Osteoblast (primary cell): ENCODE measurements around the gene CASP9. TPM values are rescaled to one million over a fixed set of nuclear protein-coding genes. Genes with fewer than 3 reads are reported as not detected.
A peak's percentile ranks its signal among the peaks of the same experiment; 100 is the strongest.
"Not testable (repeated sequence)": the region's sequence is repeated elsewhere in the genome, so short reads cannot be mapped to it uniquely, and the experiment has no call there.

Experiments used
- DNase-seq: peaks from one replicate; pipeline ENCODE4 v3.0.0; 2011; ENCODE audit warnings: low spot score, mixed read lengths; ENCODE audit not compliant: insufficient read length; ENCODE audit errors: missing footprints
- H2AFZ ChIP-seq: 2 replicates; pipeline ENCODE4 v1.6.0; 2011; ENCODE audit warnings: mild to moderate bottlenecking, low read length
- H3K27ac ChIP-seq: 2 replicates; pipeline ENCODE4 v1.5.1; 2011; ENCODE audit warnings: mild to moderate bottlenecking, low read depth, low read length, moderate library complexity
- H3K27me3 ChIP-seq: 2 replicates; pipeline ENCODE4 v1.6.0; 2012; ENCODE audit warnings: mild to moderate bottlenecking, control low read depth, inconsistent platforms, low read length, moderate library complexity; ENCODE audit not compliant: insufficient read depth
- H3K36me3 ChIP-seq: 2 replicates; pipeline ENCODE4 v1.5.1; 2011; ENCODE audit warnings: mild to moderate bottlenecking, low read length, control low read depth, moderate library complexity; ENCODE audit not compliant: insufficient read depth
- H3K4me1 ChIP-seq: 2 replicates; pipeline ENCODE4 v1.5.1; 2011; ENCODE audit warnings: mild to moderate bottlenecking, low read length, control low read depth, moderate library complexity; ENCODE audit not compliant: insufficient read depth
- H3K4me2 ChIP-seq: 2 replicates; pipeline ENCODE4 v1.6.0; 2011; ENCODE audit warnings: mild to moderate bottlenecking, low read length; ENCODE audit not compliant: insufficient read depth
- H3K4me3 ChIP-seq: fragments of 200-600 bp; sonication (generic); 3 replicates; pipeline ENCODE4 v1.5.1; 2012; ENCODE audit warnings: mild to moderate bottlenecking, low read length, inconsistent platforms; ENCODE audit not compliant: insufficient read depth
- H3K79me2 ChIP-seq: 2 replicates; pipeline ENCODE4 v1.6.0; 2012; ENCODE audit warnings: mild to moderate bottlenecking, low read length, control low read depth, inconsistent platforms; ENCODE audit not compliant: insufficient read depth
- H3K9me3 ChIP-seq: 2 replicates; pipeline ENCODE4 v1.5.1; 2011; ENCODE audit warnings: low read depth, low read length, control low read depth
- H4K20me1 ChIP-seq: 2 replicates; pipeline ENCODE4 v1.6.0; 2012; ENCODE audit warnings: mild to moderate bottlenecking, low read length, control low read depth; ENCODE audit not compliant: insufficient read depth
- CTCF ChIP-seq: IDR thresholded peaks from 2 replicates; pipeline ENCODE4 v1.5.1; 2011; ENCODE audit warnings: mild to moderate bottlenecking, low read depth, low read length, moderate library complexity; ENCODE audit errors: extremely low read depth
- total RNA-seq: library from RNA; depleted of rRNA; stranded (reverse); fragments of >200 nt; gene quantifications from 2 replicates; pipeline ENCODE4 v1.2.3, GENCODE V29; 2012

Gene CASP9
- total RNA-seq, 1 donor, result 10.9 TPM

- no peak overlapping the region for H2AFZ ChIP-seq
- H3K4me1 ChIP-seq, result no peaks in the 10 kb centered on the region
- H3K79me2 ChIP-seq, result no peaks in the 10 kb centered on the region
- H3K27ac ChIP-seq, result no peak overlapping the region
- no peaks in the 10 kb centered on the region for H3K9me3 ChIP-seq
- no peaks in the 10 kb centered on the region for H3K36me3 ChIP-seq
- H3K4me2 ChIP-seq, result no peak overlapping the region
- no peaks in the 10 kb centered on the region for H3K27me3 ChIP-seq
- TF ChIP-seq CTCF, result no peak
- no peak overlapping the region for H3K4me3 ChIP-seq
- H4K20me1 ChIP-seq, result no peaks in the 10 kb centered on the region
- DNase-seq, result no peak
Observed at GRCh38 chr1:15483971-15484370, 40.0 kb downstream of the CASP9 start.

GRCh38 chr1:15482983-15483543 lies 41.0 kb downstream of the CASP9 start:
- not testable (repeated sequence) for H3K27ac ChIP-seq

GRCh38 chr1:15482455-15482854 lies 41.6 kb downstream of the CASP9 start:
- H4K20me1 ChIP-seq, H3K4me1 ChIP-seq, DNase-seq, H2AFZ ChIP-seq, H3K4me3 ChIP-seq, H3K4me2 ChIP-seq, H3K79me2 ChIP-seq, H3K27ac ChIP-seq, H3K27me3 ChIP-seq, H3K36me3 ChIP-seq, H3K9me3 ChIP-seq: not testable (repeated sequence)

More at GRCh38 chr1:15482983-15483543, 41.0 kb downstream of the CASP9 start:
- not testable (repeated sequence) for H3K4me2 ChIP-seq, DNase-seq, H4K20me1 ChIP-seq, H3K79me2 ChIP-seq, H3K4me3 ChIP-seq, H3K36me3 ChIP-seq, H3K27me3 ChIP-seq, H3K9me3 ChIP-seq, H2AFZ ChIP-seq, H3K4me1 ChIP-seq

GRCh38 chr1:15479654-15480347 lies 44.2 kb downstream of the CASP9 start:
- Histone ChIP-seq H3K36me3 (no peaks in the 10 kb centered on the region), H3K27me3 (no peaks in the 10 kb centered on the region), H2AFZ (no peak overlapping the region), H3K27ac (no peak overlapping the region), H4K20me1 (no peaks in the 10 kb centered on the region), H3K4me1 (no peaks in the 10 kb centered on the region), H3K4me2 (no peak overlapping the region), H3K9me3 (no peaks in the 10 kb centered on the region), H3K4me3 (no peak overlapping the region), H3K79me2 (no peaks in the 10 kb centered on the region)
- DNase-seq, result no peak
- TF ChIP-seq CTCF, result no peak

- no peaks in the 10 kb centered on the region for H4K20me1 ChIP-seq
- no peaks in the 10 kb centered on the region for H3K4me1 ChIP-seq
- no peak overlapping the region for H3K4me3 ChIP-seq
- no peak overlapping the region for H3K4me2 ChIP-seq
- H2AFZ ChIP-seq, result no peak overlapping the region
- H3K9me3 ChIP-seq, result no peaks in the 10 kb centered on the region
- H3K79me2 ChIP-seq, result no peaks in the 10 kb centered on the region
- peak; percentile 36 for DNase-seq
- H3K27me3 ChIP-seq, result no peaks in the 10 kb centered on the region
- H3K36me3 ChIP-seq, result no peaks in the 10 kb centered on the region
- H3K27ac ChIP-seq, result no peak overlapping the region
- TF ChIP-seq CTCF, result no peak
Observed at GRCh38 chr1:15477646-15478212, 46.3 kb downstream of the CASP9 start.
